K562 (cell line): ENCODE results near the gene NAALAD2. TPM values are rescaled to one million over a fixed set of nuclear protein-coding genes. Genes with fewer than 3 reads are reported as not detected.

Experiments used
- ATAC-seq: fragments of 200-7000 bp; cut with Tn5 transposase; 3 replicates; pipeline ENCODE4 v1.9.1; 2020; ENCODE audit warnings: moderate library complexity
- BruUV-seq: library from RNA; stranded (reverse); fragments of 400-500 nt; replicated peaks from 2 replicates; lab custom pipeline; 2021; lab: Mats Ljungman, UMichigan
- CTCF ChIA-PET: fragments of 300-600 bp; formaldehyde crosslinking; extraction: SDS; loops from one replicate; lab custom pipeline; 2021; ENCODE audit warnings: low intra/inter-chr PET ratio; lab: Yijun Ruan, JAX
- POLR2A ChIA-PET: fragments of 300-600, 350-650 bp; sonication (Branson Sonifier 250); formaldehyde crosslinking; extraction: SDS; loops from one replicate; lab custom pipeline; 2021; ENCODE audit warnings: antibody characterized with exemption, inconsistent platforms; lab: Yijun Ruan, JAX
- DNase-seq, 4 experiments: peaks; one replicate each; pipeline versions ENCODE4 v3.0.0 to v3.0.0-alpha.2; 2011 to 2018; ENCODE audit warnings: low spot score in 3 of 4, mixed read lengths in 3 of 4; ENCODE audit errors: extremely low read depth in 1 of 4
- FAIRE-seq: peaks from 2 replicates; lab custom pipeline; 2011; peaks lifted over from hg19 to GRCh38; lab: Jason Lieb, UNC
- H2AFZ ChIP-seq: 2 replicates; pipeline ENCODE4 v1.6.0; 2011; ENCODE audit warnings: low read depth, low read length, control low read depth, inconsistent platforms
- H3K27ac ChIP-seq: fragments of 200-600 bp; 3 replicates; pipeline ENCODE4 v1.8.0; 2011; ENCODE audit warnings: low read depth, mild to moderate bottlenecking, control low read depth, inconsistent platforms, low read length, moderate library complexity, mixed read lengths; ENCODE audit errors: extremely low read depth
- H3K27me3 ChIP-seq, 2 experiments: fragments of 300-600 bp in 1 of 2; 2 replicates in 1 of 2; 3 replicates in 1 of 2; pipeline versions ENCODE4 v1.6.0 to v1.8.0; 2011; ENCODE audit warnings: inconsistent platforms in 2 of 2, low read length in 2 of 2, mild to moderate bottlenecking in 1 of 2, mixed read lengths in 1 of 2, moderate library complexity in 1 of 2; ENCODE audit not compliant: control insufficient read depth in 2 of 2, insufficient read depth in 2 of 2
- H3K36me3 ChIP-seq: fragments of 300-600 bp; 3 replicates; pipeline ENCODE4 v1.8.0; 2011; ENCODE audit warnings: mild to moderate bottlenecking, low read length, inconsistent platforms; ENCODE audit not compliant: control insufficient read depth, insufficient read depth
- H3K4me1 ChIP-seq, 2 experiments: fragments of 200-600 bp in 1 of 2; replicated peaks in 1 of 2; 2 replicates in 1 of 2; 3 replicates in 1 of 2; pipeline versions ENCODE4 v1.5.1 to v1.8.0; 2011; ENCODE audit warnings: inconsistent platforms in 2 of 2, low read length in 2 of 2, mild to moderate bottlenecking in 1 of 2, mixed read lengths in 1 of 2, moderate library complexity in 1 of 2; ENCODE audit not compliant: control insufficient read depth in 2 of 2, insufficient read depth in 2 of 2
- H3K4me2 ChIP-seq: 2 replicates; pipeline ENCODE4 v1.6.1; 2011; ENCODE audit warnings: low read length, control low read depth, inconsistent platforms, mixed read lengths; ENCODE audit not compliant: insufficient read depth
- H3K4me3 ChIP-seq: fragments of 200-600 bp; sonication (generic), shearing (Covaris generic); 2 replicates; pipeline ENCODE4 v1.5.1; 2016; ENCODE audit warnings: control low read depth, inconsistent platforms
- H3K79me2 ChIP-seq: fragments of 200-600 bp; 3 replicates; pipeline ENCODE4 v1.8.0; 2011; ENCODE audit warnings: low read length, inconsistent platforms; ENCODE audit not compliant: control insufficient read depth, insufficient read depth
- H3K9ac ChIP-seq, 2 experiments: 2 replicates each; pipeline versions ENCODE4 v1.6.0 to v1.6.1; 2011; ENCODE audit warnings: low read depth in 2 of 2, low read length in 2 of 2, control low read depth in 1 of 2, inconsistent platforms in 1 of 2, mild to moderate bottlenecking in 1 of 2, mixed read lengths in 1 of 2; ENCODE audit not compliant: insufficient read depth in 1 of 2
- H3K9me1 ChIP-seq: one replicate; pipeline ENCODE4 v1.6.0; 2011; ENCODE audit warnings: inconsistent platforms, mild to moderate bottlenecking, low read length, moderate library complexity; ENCODE audit not compliant: control insufficient read depth, insufficient read depth
- H3K9me3 ChIP-seq: replicated peaks from 2 replicates; pipeline ENCODE4 v1.5.1; 2011; ENCODE audit warnings: low read depth, low read length, inconsistent platforms; ENCODE audit not compliant: control insufficient read depth, insufficient read depth
- H4K20me1 ChIP-seq: replicated peaks from 2 replicates; pipeline ENCODE4 v1.6.1; 2011; ENCODE audit warnings: low read length, inconsistent platforms, mixed read lengths; ENCODE audit not compliant: control insufficient read depth, insufficient read depth
- ARID3B ChIP-seq: fragments of 250-450 bp; sonication (Bioruptor Pico); IDR thresholded peaks from 2 replicates; pipeline ENCODE4 v1.4.0; 2020; ENCODE audit warnings: borderline replicate concordance
- CHD1 ChIP-seq: fragments of 200-600 bp; sonication (generic); IDR thresholded peaks from one replicate; pipeline ENCODE4 v1.6.1; 2012; ENCODE audit warnings: mild to moderate bottlenecking, moderate library complexity, low read length, inconsistent platforms
- CREB3L1 ChIP-seq: fragments of 450-650 bp; IDR thresholded peaks from 2 replicates; pipeline ENCODE4 v1.6.1; 2014; ENCODE audit warnings: low read depth, mild to moderate bottlenecking, moderate library complexity, borderline replicate concordance
- HDAC2 ChIP-seq: fragments of 450-650 bp; IDR thresholded peaks from 2 replicates; pipeline ENCODE4 v1.6.1; 2016; ENCODE audit warnings: mild to moderate bottlenecking
- IFI16 ChIP-seq: fragments of 250-450 bp; sonication (Bioruptor Pico); IDR thresholded peaks from 2 replicates; pipeline ENCODE4 v2.1.2; 2022; ENCODE audit warnings: mild to moderate bottlenecking, inconsistent platforms
- KDM1A ChIP-seq, 2 experiments: fragments of 450-650 bp; IDR thresholded peaks; 2 replicates each; pipeline ENCODE4 v1.6.1; 2016; ENCODE audit warnings: mild to moderate bottlenecking in 2 of 2
- POLR2H ChIP-seq: IDR thresholded peaks from 2 replicates; pipeline ENCODE4 v1.6.1; 2016; ENCODE audit warnings: missing genetic modification characterization, low read depth, mild to moderate bottlenecking, control low read depth, missing compliant biosample characterization, moderate library complexity
- RBM17 ChIP-seq: fragments of 200-400 bp; formaldehyde crosslinking; IDR thresholded peaks from 2 replicates; pipeline ENCODE4 v1.6.1; 2017; ENCODE audit warnings: low read depth, mild to moderate bottlenecking, low read length, borderline replicate concordance
- SMARCA4 ChIP-seq: fragments of 450-650 bp; IDR thresholded peaks from 2 replicates; pipeline ENCODE4 v1.6.1; 2016
- SMC3 ChIP-seq: conservative IDR thresholded peaks from 2 replicates; pipeline ENCODE4 v1.6.1; 2011; ENCODE audit warnings: low read depth, low read length, improper control_type of control experiment; ENCODE audit not compliant: insufficient read depth
- TBP ChIP-seq: optimal IDR thresholded peaks from 2 replicates; pipeline ENCODE3; 2011; ENCODE audit warnings: low read depth, low read length, improper control_type of control experiment
- UBTF ChIP-seq, 2 experiments: IDR thresholded peaks; 2 replicates each; pipeline ENCODE4 v1.6.1; 2012; ENCODE audit warnings: improper control_type of control experiment in 2 of 2, low read depth in 2 of 2, low read length in 2 of 2, borderline replicate concordance in 1 of 2
- ZKSCAN3 ChIP-seq: fragments of 250-450 bp; sonication (Bioruptor Pico); IDR thresholded peaks from 2 replicates; pipeline ENCODE4 v1.4.0; 2020
- ZNF23 ChIP-seq: fragments of 250-450 bp; sonication (Bioruptor Pico); IDR thresholded peaks from 2 replicates; pipeline ENCODE4 v1.4.0; 2020; ENCODE audit warnings: mild to moderate bottlenecking
- WGBS: fragments of 100-300 bp; shearing (Covaris generic); methylation state at CpG from one replicate; pipeline ENCODE4 v1.1.6; 2016; ENCODE audit warnings: low coverage, mixed read lengths; ENCODE audit not compliant: insufficient coverage; ENCODE audit errors: missing lambda C conversion rate; 5-methylcytosine and 5-hydroxymethylcytosine counted together
- in situ Hi-C: fragments of 300-500 bp; cut with MboI; formaldehyde crosslinking; loops from 4 replicates; pipeline ENCODE4 v1.15.0; 2018; ENCODE audit warnings: inconsistent platforms, mixed read lengths
- intact Hi-C: fragments of 100-400 bp; cut with micrococcal nuclease; formaldehyde crosslinking; loops from 2 replicates; pipeline ENCODE4 v1.14.2; 2022
- polyA plus RNA-seq, 8 experiments: library from polyadenylated mRNA; depleted of rRNA in 4 of 8; stranded (reverse) in 5 of 8; unstranded in 3 of 8; fragments of >200 nt; fragmentation: Nextera tagmentation in 2 of 8; fragmentation: Illumina TruSeq in 1 of 8; extraction: Ambion mirVana in 2 of 8; extraction: Trizol in 1 of 8; gene quantifications; 2 replicates each; pipeline versions ENCODE4 v1.2.1 to v1.2.3, GENCODE V29; 2011 to 2014; ENCODE audit warnings: inconsistent platforms in 1 of 8, missing spikeins in 1 of 8
- total RNA-seq, 7 experiments: library from RNA; depleted of rRNA in 6 of 7; stranded (reverse); fragments of >200 nt in 6 of 7; fragmentation: Illumina TruSeq in 2 of 7; extraction: Trizol in 2 of 7; gene quantifications; 2 replicates each; pipeline versions ENCODE4 v1.2.1 to v1.2.3, GENCODE V29; 2011 to 2021; ENCODE audit warnings: low replicate concordance in 1 of 7
- TF ChIP-seq, protein P1 (sequence below): sonication (generic); formaldehyde crosslinking; IDR thresholded peaks from 2 replicates; pipeline ENCODE4 v1.8.1; 2022; ENCODE audit warnings: missing genetic modification reagents

NAALAD2 gene
- total and polyA plus RNA-seq, 9 of the 15 experiments (the other 6 are each of a cell fraction or from before 2014, with no cell fraction given) = 0.05 to 0.24 (median 0.12) TPM

DNA sequence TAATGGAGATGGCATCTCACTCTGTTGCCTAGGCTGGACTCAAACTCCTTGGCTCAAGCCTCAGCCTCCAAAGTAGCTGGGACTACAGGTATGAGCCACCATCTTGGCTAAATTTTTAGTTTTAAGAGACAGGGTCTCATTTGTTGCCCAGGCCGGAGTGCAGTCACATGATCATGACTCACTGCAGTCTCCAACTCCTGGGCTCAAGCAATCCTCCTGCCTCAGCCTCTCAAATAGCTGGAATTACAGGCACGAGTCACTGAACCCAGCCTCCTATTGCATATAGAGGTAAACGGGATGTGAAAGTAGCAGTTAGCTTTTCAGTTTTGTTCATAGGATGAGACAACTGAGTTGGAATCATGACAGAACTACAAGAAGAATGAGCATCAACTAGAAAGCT is 9.5 kb upstream of the NAALAD2 start:
- DNase-seq = no peak
- H3K9me3 ChIP-seq = no peaks in the 10 kb centered on the region
- H2AFZ ChIP-seq = no peak overlapping the region
- intact Hi-C loops = no loop called here
- ChIA-PET POLR2A (no interaction called here), CTCF (no interaction called here)
- no peaks in the 10 kb centered on the region for H3K27me3 ChIP-seq
- H3K27ac ChIP-seq = no peak overlapping the region
- H3K4me2 ChIP-seq = no peak overlapping the region
- H3K9ac ChIP-seq = no peak overlapping the region
- no peaks in the 10 kb centered on the region for H3K9me1 ChIP-seq
- FAIRE-seq = no peak
- 0% methylated on average over 3 of the region's 3 CpGs for WGBS
- H3K4me1 ChIP-seq = no peaks in the 10 kb centered on the region
- in situ Hi-C loops = no loop called here
- ATAC-seq = no peak
- no peak overlapping the region for H3K4me3 ChIP-seq
- BruUV-seq = no TSS peak
- no peaks in the 10 kb centered on the region for H4K20me1 ChIP-seq
- TF ChIP-seq, protein P1, sequence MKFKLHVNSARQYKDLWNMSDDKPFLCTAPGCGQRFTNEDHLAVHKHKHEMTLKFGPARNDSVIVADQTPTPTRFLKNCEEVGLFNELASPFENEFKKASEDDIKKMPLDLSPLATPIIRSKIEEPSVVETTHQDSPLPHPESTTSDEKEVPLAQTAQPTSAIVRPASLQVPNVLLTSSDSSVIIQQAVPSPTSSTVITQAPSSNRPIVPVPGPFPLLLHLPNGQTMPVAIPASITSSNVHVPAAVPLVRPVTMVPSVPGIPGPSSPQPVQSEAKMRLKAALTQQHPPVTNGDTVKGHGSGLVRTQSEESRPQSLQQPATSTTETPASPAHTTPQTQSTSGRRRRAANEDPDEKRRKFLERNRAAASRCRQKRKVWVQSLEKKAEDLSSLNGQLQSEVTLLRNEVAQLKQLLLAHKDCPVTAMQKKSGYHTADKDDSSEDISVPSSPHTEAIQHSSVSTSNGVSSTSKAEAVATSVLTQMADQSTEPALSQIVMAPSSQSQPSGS = no peak
- TF ChIP-seq TBP (no peak), UBTF (IDR thresholded peaks at IDR 0.05; ENCODE audit: borderline replicate concordance in 1 of 2, low read depth in 2 of 2, low read length in 2 of 2) (no peak), CHD1 (no peak), SMC3 (no peak), POLR2H (no peak), CREB3L1 (no peak), HDAC2 (no peak), ARID3B (CRISPR knock-in tag) (no peak), SMARCA4 (no peak), RBM17 (no peak), KDM1A (IDR thresholded peaks at IDR 0.05) (no peak), IFI16 (no peak), ZKSCAN3 (CRISPR knock-in tag) (no peak), ZNF23 (CRISPR knock-in tag) (no peak)
- no peaks in the 10 kb centered on the region for H3K79me2 ChIP-seq
- no peaks in the 10 kb centered on the region for H3K36me3 ChIP-seq
